Measurements from ENCODE around the gene UBA7.
"Not testable (repeated sequence)": the region's sequence is repeated elsewhere in the genome, so short reads cannot be mapped to it uniquely, and the experiment has no call there.

The UBA7 gene

GRCh38 chr3:49813497-49814174 is at the start of gene UBA7:
Gene UBA7 (minus strand): TSS chr3:49813953. CDS start chr3:49813787, 166 bp downstream.
- DNase-seq: peak; percentile 24

- no peak for DNase-seq
These were observed 46.0 kb upstream of the UBA7 start for GRCh38 chr3:49859576-49860305.

GRCh38 chr3:49856181-49857005 is 42.6 kb upstream of the UBA7 start, which contains the start of gene TRAIP:
Gene TRAIP (minus strand): TSS chr3:49856564. CDS start chr3:49856453, 111 bp downstream.
- DNase-seq: peak; percentile 89

- DNase-seq: no peak
These were observed 41.9 kb upstream of the UBA7 start for GRCh38 chr3:49855662-49856061.

GRCh38 chr3:49845694-49846093 is 31.9 kb upstream of the UBA7 start:
- no peak for DNase-seq

- no peak for DNase-seq
These were observed 30.9 kb upstream of the UBA7 start for GRCh38 chr3:49844464-49845183.

- no peak for DNase-seq
These were observed 29.2 kb upstream of the UBA7 start for GRCh38 chr3:49842843-49843517.

- DNase-seq: no peak
These were observed 28.1 kb upstream of the UBA7 start for GRCh38 chr3:49841806-49842205.

- DNase-seq: no peak
These were observed 27.5 kb upstream of the UBA7 start for GRCh38 chr3:49841126-49841696.

GRCh38 chr3:49840388-49840787 is 26.6 kb upstream of the UBA7 start:
- no peak for DNase-seq

GRCh38 chr3:49839193-49839809 is 25.5 kb upstream of the UBA7 start:
- peak; percentile 67 for DNase-seq

GRCh38 chr3:49831341-49831740 is 17.6 kb upstream of the UBA7 start:
- no peak for DNase-seq

GRCh38 chr3:49826016-49826415 is 12.3 kb upstream of the UBA7 start:
- no peak for DNase-seq

- DNase-seq: not testable (repeated sequence)
These were observed 9.4 kb upstream of the UBA7 start for GRCh38 chr3:49823131-49823530.

- DNase-seq: no peak
These were observed 747 bp downstream of the UBA7 start for GRCh38 chr3:49812916-49813496.

GRCh38 chr3:49807431-49808114 is 6.2 kb downstream of the UBA7 start:
- no peak for DNase-seq

GRCh38 chr3:49806850-49807249 is 6.9 kb downstream of the UBA7 start:
- DNase-seq: no peak

- DNase-seq: no peak
These were observed 7.7 kb downstream of the UBA7 start for GRCh38 chr3:49805897-49806701.

- no peak for DNase-seq
These were observed 8.4 kb downstream of the UBA7 start for GRCh38 chr3:49805367-49805782.
